Neutrophil (primary cell): Measurements from ENCODE around the gene STAG1.
"Not testable (repeated sequence)": the region's sequence is repeated elsewhere in the genome, so short reads cannot be mapped to it uniquely, and the experiment has no call there.

Experiments used
- H3K27ac ChIP-seq: fragments of 200-600 bp; sonication (generic); 2 replicates; pipeline ENCODE4 v1.5.1; 2016; ENCODE audit warnings: mild to moderate bottlenecking, moderate library complexity
- H3K27me3 ChIP-seq: fragments of 200-600 bp; sonication (generic); 2 replicates; pipeline ENCODE4 v1.6.0; 2016; ENCODE audit warnings: mild to moderate bottlenecking
- H3K36me3 ChIP-seq: fragments of 200-600 bp; sonication (generic); 2 replicates; pipeline ENCODE4 v1.5.1; 2017
- H3K4me1 ChIP-seq, 2 experiments: fragments of 200-600 bp in 1 of 2; sonication (generic) in 1 of 2; 1 replicate in 1 of 2; 2 replicates in 1 of 2; pipeline versions ENCODE4 v1.5.1 to v1.6.1; 2013 to 2016; ENCODE audit warnings: low read depth in 1 of 2, low read length in 1 of 2, mild to moderate bottlenecking in 1 of 2, moderate library complexity in 1 of 2; ENCODE audit not compliant: control insufficient read depth in 1 of 2, insufficient read depth in 1 of 2
- H3K4me3 ChIP-seq, 2 experiments: fragments of 200-600 bp in 1 of 2; sonication (generic) in 1 of 2; 1 replicate in 1 of 2; 2 replicates in 1 of 2; pipeline ENCODE4 v1.5.1; 2013 to 2016; ENCODE audit warnings: low read depth in 1 of 2, low read length in 1 of 2, mild to moderate bottlenecking in 1 of 2, moderate library complexity in 1 of 2
- H3K9me3 ChIP-seq: fragments of 200-600 bp; sonication (generic); 2 replicates; pipeline ENCODE4 v1.5.1; 2016
- CTCF ChIP-seq: fragments of 200-600 bp; sonication (generic); IDR thresholded peaks from 2 replicates; pipeline ENCODE4 v1.5.1; 2016; ENCODE audit warnings: antibody characterized with exemption

The STAG1 gene

GRCh38 chr3:136535906-136536305 lies 216.3 kb downstream of the STAG1 start:
- no peak overlapping the region for H3K4me3 ChIP-seq
- no peak for TF ChIP-seq CTCF
- H3K9me3 ChIP-seq = no peaks in the 10 kb centered on the region
- H3K36me3 ChIP-seq = no peaks in the 10 kb centered on the region
- no peaks in the 10 kb centered on the region for H3K4me1 ChIP-seq
- no peaks in the 10 kb centered on the region for H3K27me3 ChIP-seq
- no peak overlapping the region for H3K27ac ChIP-seq

- no peaks in the 10 kb centered on the region for H3K36me3 ChIP-seq
- no peak for TF ChIP-seq CTCF
- no peak overlapping the region for H3K4me3 ChIP-seq
Observed at GRCh38 chr3:136532766-136533165, 219.4 kb downstream of the STAG1 start.

GRCh38 chr3:136518102-136518501 lies 234.1 kb downstream of the STAG1 start:
- H3K4me3 ChIP-seq = no peak overlapping the region
- no peaks in the 10 kb centered on the region for H3K9me3 ChIP-seq
- H3K4me1 ChIP-seq = no peaks in the 10 kb centered on the region
- no peak overlapping the region for H3K27ac ChIP-seq
- peaks cover 9% of the 10 kb centered on the region for H3K36me3 ChIP-seq
- H3K27me3 ChIP-seq = no peaks in the 10 kb centered on the region
- TF ChIP-seq CTCF = no peak

More at GRCh38 chr3:136532766-136533165, 219.4 kb downstream of the STAG1 start:
- Histone ChIP-seq H3K9me3 (no peaks in the 10 kb centered on the region), H3K4me1 (no peaks in the 10 kb centered on the region), H3K27me3 (no peaks in the 10 kb centered on the region), H3K27ac (no peak overlapping the region)

- no peak for TF ChIP-seq CTCF
- Histone ChIP-seq H3K36me3 (peaks cover 9% of the 10 kb centered on the region), H3K4me3 (no peak overlapping the region), H3K27ac (no peak overlapping the region), H3K9me3 (no peaks in the 10 kb centered on the region), H3K4me1 (no peaks in the 10 kb centered on the region), H3K27me3 (no peaks in the 10 kb centered on the region)
Observed at GRCh38 chr3:136516656-136517055, 235.5 kb downstream of the STAG1 start.

GRCh38 chr3:136516095-136516494 lies 236.1 kb downstream of the STAG1 start:
- Histone ChIP-seq H3K27me3 (no peaks in the 10 kb centered on the region), H3K4me1 (no peaks in the 10 kb centered on the region), H3K4me3 (no peak overlapping the region), H3K9me3 (no peaks in the 10 kb centered on the region), H3K27ac (no peak overlapping the region), H3K36me3 (peaks cover 7% of the 10 kb centered on the region)
- no peak for TF ChIP-seq CTCF

GRCh38 chr3:136514533-136514932 lies 237.6 kb downstream of the STAG1 start:
- H3K27ac ChIP-seq, H3K9me3 ChIP-seq, H3K4me1 ChIP-seq, H3K36me3 ChIP-seq, H3K4me3 ChIP-seq, H3K27me3 ChIP-seq: not testable (repeated sequence)
